ENCODE results near the gene ZMYM5. TPM values are rescaled to one million over a fixed set of nuclear protein-coding genes. Genes with fewer than 3 reads are reported as not detected.
A peak's percentile ranks its signal among the peaks of the same experiment; 100 is the strongest.

ZMYM5 gene
- total and polyA plus RNA-seq, 2 of the 13 experiments (the other 11 are each of a cell fraction or from before 2014, with no cell fraction given): 7.8 to 9.4 TPM

DNA sequence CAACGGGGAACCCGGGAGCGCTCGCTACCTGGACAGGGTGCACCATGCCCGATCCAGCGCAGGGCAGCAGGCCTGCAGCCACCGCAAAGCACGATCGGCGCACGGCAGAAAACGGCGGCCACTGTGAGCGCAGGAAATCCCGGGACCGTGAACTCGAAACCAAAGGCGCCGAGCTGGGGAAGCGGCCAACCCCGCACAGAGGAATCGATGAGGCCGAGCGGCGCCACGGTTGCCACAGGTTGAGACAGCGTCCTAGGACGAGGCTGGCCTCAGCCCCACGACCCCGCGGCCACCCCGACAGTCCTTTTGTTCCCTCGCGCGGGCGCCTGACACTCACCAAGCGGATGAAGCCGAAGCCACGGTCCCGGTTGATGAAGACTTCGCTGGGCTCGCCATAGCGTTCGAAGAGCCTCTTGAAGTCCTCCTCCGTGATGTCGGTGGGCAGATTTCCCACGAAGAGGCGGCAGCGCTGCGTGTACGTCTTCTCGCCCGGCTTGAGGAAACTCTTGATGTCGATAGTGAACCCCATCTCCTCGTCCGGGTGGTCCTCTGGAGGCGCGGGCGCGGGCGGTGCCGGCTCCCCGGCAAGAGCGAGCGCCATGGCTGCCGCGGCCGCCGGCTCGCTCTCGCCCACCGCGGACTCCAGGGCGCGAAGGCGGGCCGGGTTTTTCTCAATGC is 81.3 kb downstream of the ZMYM5 start (continued):
- TF ChIP-seq ZNF235 (CRISPR knock-in tag; IDR thresholded peaks at IDR 0.05; ENCODE audit: borderline replicate concordance) (no peak), ZSCAN31 (CRISPR knock-in tag; IDR thresholded peaks at IDR 0.05; ENCODE audit: low read depth) (peak; percentile 52; the same call in 1 of the 2 replicates), EZH2 (conservative IDR thresholded peaks at IDR 0.05; ENCODE audit: low read depth, low read length) (no peak), NR2F1 (CRISPR knock-in tag; IDR thresholded peaks at IDR 0.05) (no peak), ZNF761 (CRISPR knock-in tag; conservative IDR thresholded peaks at IDR 0.05) (peak; percentile 78; the same call in 1 of the 2 replicates), ZNF841 (CRISPR knock-in tag; IDR thresholded peaks at IDR 0.05; ENCODE audit: borderline replicate concordance) (no peak)
- TF ChIP-seq, protein P1, sequence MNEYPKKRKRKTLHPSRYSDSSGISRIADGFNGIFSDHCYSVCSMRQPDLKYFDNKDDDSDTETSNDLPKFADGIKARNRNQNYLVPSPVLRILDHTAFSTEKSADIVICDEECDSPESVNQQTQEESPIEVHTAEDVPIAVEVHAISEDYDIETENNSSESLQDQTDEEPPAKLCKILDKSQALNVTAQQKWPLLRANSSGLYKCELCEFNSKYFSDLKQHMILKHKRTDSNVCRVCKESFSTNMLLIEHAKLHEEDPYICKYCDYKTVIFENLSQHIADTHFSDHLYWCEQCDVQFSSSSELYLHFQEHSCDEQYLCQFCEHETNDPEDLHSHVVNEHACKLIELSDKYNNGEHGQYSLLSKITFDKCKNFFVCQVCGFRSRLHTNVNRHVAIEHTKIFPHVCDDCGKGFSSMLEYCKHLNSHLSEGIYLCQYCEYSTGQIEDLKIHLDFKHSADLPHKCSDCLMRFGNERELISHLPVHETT (CRISPR knock-in tag; conservative IDR thresholded peaks at IDR 0.05): no peak
- TF ChIP-seq, protein P2, sequence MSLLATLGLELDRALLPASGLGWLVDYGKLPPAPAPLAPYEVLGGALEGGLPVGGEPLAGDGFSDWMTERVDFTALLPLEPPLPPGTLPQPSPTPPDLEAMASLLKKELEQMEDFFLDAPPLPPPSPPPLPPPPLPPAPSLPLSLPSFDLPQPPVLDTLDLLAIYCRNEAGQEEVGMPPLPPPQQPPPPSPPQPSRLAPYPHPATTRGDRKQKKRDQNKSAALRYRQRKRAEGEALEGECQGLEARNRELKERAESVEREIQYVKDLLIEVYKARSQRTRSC (CRISPR knock-in tag; IDR thresholded peaks at IDR 0.05; ENCODE audit: low read depth): no peak

DNA sequence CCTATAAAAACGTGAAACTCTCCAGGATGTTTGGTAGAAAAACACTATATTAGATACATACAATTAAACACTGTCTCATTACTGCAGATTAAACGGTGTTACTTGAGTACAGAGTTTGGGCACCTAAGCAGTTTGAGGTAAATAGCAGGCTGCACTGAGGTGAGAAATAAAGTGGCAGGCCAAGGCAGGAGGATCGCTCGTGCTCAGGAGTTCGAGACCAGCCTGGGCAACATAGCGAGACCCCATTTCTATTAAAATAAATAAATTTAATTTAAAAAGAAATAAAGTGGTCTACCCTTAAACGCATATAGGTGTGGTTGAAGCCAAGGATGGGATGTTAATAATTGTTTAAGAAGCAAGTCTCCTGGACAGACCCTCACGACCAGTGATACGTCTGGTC is 81.9 kb downstream of the ZMYM5 start:
- Histone ChIP-seq H3K4me3 (replicated peaks in 1 of 3; ENCODE audit: insufficient read depth in 1 of 3, low read depth in 2 of 3, low read length in 3 of 3) (peak overlapping the region; percentile 93 to 99 (median 94)), H3K4me2 (ENCODE audit: low read depth, low read length) (peak overlapping the region; percentile 85), H3K9ac (ENCODE audit: insufficient read depth, low read depth, low read length) (peak overlapping the region; percentile 99), H3K4me1 (ENCODE audit: insufficient read depth, low read length) (peaks cover 5% of the 10 kb centered on the region; the same call in 1 of the 2 replicates), H3K9me3 (ENCODE audit: low read length) (no peaks in the 10 kb centered on the region), H2AFZ (ENCODE audit: low read length) (no peak overlapping the region), H3K27me3 (ENCODE audit: control insufficient read depth in 1 of 2, insufficient read depth in 2 of 2, low read length in 2 of 2) (no peaks in the 10 kb centered on the region; a peak in 1 of 5 replicates), H3K36me3 (replicated peaks in 1 of 2; ENCODE audit: control insufficient read depth in 1 of 2, insufficient read depth in 2 of 2, low read length in 2 of 2) (no peaks in the 10 kb centered on the region), H3K27ac (ENCODE audit: extremely low read length, insufficient read depth, low read length) (peak overlapping the region; percentile 87), H3K79me2 (ENCODE audit: insufficient read depth, low read length) (peaks cover 34% of the 10 kb centered on the region), H4K20me1 (ENCODE audit: insufficient read depth, low read length) (peaks cover 6% of the 10 kb centered on the region; the same call in 1 of the 2 replicates)
- DNase-seq (ENCODE audit: low spot score) (no peak), ATAC-seq (no peak), FAIRE-seq (no peak)
- POLR2A ChIA-PET: no interaction called here
- in situ Hi-C loops (cut with HindIII; ENCODE audit: extremely low pct_ligation_motif_present, low pct_unique_long_range_greater_than_20kb): no loop called here
- intact Hi-C loops (cut with micrococcal nuclease; ENCODE audit: unreplicated experiment): loop anchor here (5.0 kb wide), 1 partner anchor 176 kb away; the partner anchor contains the start of gene ZMYM2
- 0% methylated on average over 9 of the region's 9 CpGs for WGBS (ENCODE audit: low lambda C conversion rate)
- CTCF ChIA-PET (ENCODE audit: low intra/inter-chr PET ratio, low total read pairs): no interaction called here
- BruUV-seq (replicated peaks): no TSS peak
- TF ChIP-seq ZNF234 (CRISPR knock-in tag; conservative IDR thresholded peaks at IDR 0.05) (no peak), GFI1 (CRISPR knock-in tag; IDR thresholded peaks at IDR 0.05; ENCODE audit: borderline replicate concordance) (no peak), SIN3A (IDR thresholded peaks at IDR 0.05; ENCODE audit: borderline replicate concordance, low read depth, low read length) (0 out of 2 replicates have a peak, but pooled peaks have one; percentile 4), CHD4 (IDR thresholded peaks at IDR 0.05; ENCODE audit: borderline replicate concordance, low read length) (0 out of 2 replicates have a peak, but pooled peaks have one; percentile 4)

Measured in HepG2 (cell line).